ENCODE measurements around the gene PPM1L. TPM values are rescaled to one million over a fixed set of nuclear protein-coding genes. Genes with fewer than 3 reads are reported as not detected.

The PPM1L gene
- total and polyA plus RNA-seq, 2 donors (not counting 1 experiment from before 2014, with no cell fraction given), result 1.1 to 12.0 TPM

GRCh38 chr3:160950542-160950941 is 194.5 kb downstream of the PPM1L start:
- POLR2A ChIA-PET, result no interaction called here
- Histone ChIP-seq H3K27ac (ENCODE audit: low read length in 2 of 2) (no peak overlapping the region), H3K9ac (ENCODE audit: low read length) (no peak overlapping the region), H3K4me2 (replicated peaks; ENCODE audit: low read depth, low read length, poor library complexity, severe bottlenecking) (no peak overlapping the region), H4K20me1 (ENCODE audit: control insufficient read depth, insufficient read depth, low read length, poor library complexity, severe bottlenecking) (no peaks in the 10 kb centered on the region), H3K79me2 (ENCODE audit: control insufficient read depth, insufficient read depth, low read length) (no peaks in the 10 kb centered on the region), H3K27me3 (replicated peaks in 1 of 4; ENCODE audit: control extremely low read depth in 1 of 4, control insufficient read depth in 3 of 4, insufficient read depth in 4 of 4, low read length in 3 of 4) (no peaks in the 10 kb centered on the region), H3K4me3 (ENCODE audit: control extremely low read depth in 1 of 5, extremely low read depth in 1 of 5, insufficient read depth in 1 of 5, low read depth in 2 of 5, low read length in 4 of 5) (no peak overlapping the region), H2AFZ (ENCODE audit: insufficient read depth, low read depth, low read length, poor library complexity, severe bottlenecking) (no peak overlapping the region), H3K9me3 (ENCODE audit: control extremely low read depth in 1 of 3, control insufficient read depth in 2 of 3, insufficient read depth in 1 of 3, low read length in 2 of 3) (no peaks in the 10 kb centered on the region), H3K4me1 (ENCODE audit: control insufficient read depth in 2 of 2, insufficient read depth in 2 of 2, low read length in 2 of 2) (no peaks in the 10 kb centered on the region), H3K36me3 (replicated peaks in 1 of 2; ENCODE audit: control extremely low read depth in 1 of 2, control insufficient read depth in 1 of 2, extremely low read depth in 1 of 2, insufficient read depth in 2 of 2, low read length in 1 of 2) (no peaks in the 10 kb centered on the region)
- H3K4me1 Mint-ChIP-seq, result no peaks in the 10 kb centered on the region
- CTCF ChIA-PET, result interaction anchor here (1.0 to 1.6 kb wide), 2 partner anchors 10 to 243 kb away, joined by 3 to 4 read pairs; no protein-coding TSS in a partner anchor
- TF ChIP-seq, protein P1, sequence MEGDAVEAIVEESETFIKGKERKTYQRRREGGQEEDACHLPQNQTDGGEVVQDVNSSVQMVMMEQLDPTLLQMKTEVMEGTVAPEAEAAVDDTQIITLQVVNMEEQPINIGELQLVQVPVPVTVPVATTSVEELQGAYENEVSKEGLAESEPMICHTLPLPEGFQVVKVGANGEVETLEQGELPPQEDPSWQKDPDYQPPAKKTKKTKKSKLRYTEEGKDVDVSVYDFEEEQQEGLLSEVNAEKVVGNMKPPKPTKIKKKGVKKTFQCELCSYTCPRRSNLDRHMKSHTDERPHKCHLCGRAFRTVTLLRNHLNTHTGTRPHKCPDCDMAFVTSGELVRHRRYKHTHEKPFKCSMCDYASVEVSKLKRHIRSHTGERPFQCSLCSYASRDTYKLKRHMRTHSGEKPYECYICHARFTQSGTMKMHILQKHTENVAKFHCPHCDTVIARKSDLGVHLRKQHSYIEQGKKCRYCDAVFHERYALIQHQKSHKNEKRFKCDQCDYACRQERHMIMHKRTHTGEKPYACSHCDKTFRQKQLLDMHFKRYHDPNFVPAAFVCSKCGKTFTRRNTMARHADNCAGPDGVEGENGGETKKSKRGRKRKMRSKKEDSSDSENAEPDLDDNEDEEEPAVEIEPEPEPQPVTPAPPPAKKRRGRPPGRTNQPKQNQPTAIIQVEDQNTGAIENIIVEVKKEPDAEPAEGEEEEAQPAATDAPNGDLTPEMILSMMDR (IDR thresholded peaks at IDR 0.05), result no peak
- TF ChIP-seq EZH2 (IDR thresholded peaks at IDR 0.05; ENCODE audit: borderline replicate concordance, insufficient read depth, low read depth, low read length, poor library complexity, severe bottlenecking), result no peak
- no peaks in the 10 kb centered on the region for H3K27me3 Mint-ChIP-seq
- DNase-seq (no peak), ATAC-seq (ENCODE audit: low read depth) (no peak)
- H3K27ac Mint-ChIP-seq, result no peak overlapping the region
- intact Hi-C loops (cut with micrococcal nuclease), result loop anchor here (10.0 kb wide), 1 partner anchor 154 kb away; the partner anchor contains the start of gene B3GALNT1
- no peaks in the 10 kb centered on the region for H3K9me3 Mint-ChIP-seq (ENCODE audit: insufficient read depth)
- 100% methylated on average over 2 of the region's 2 CpGs for WGBS (ENCODE audit: insufficient coverage)
- H3K4me3 Mint-ChIP-seq, result no peak overlapping the region

DNA sequence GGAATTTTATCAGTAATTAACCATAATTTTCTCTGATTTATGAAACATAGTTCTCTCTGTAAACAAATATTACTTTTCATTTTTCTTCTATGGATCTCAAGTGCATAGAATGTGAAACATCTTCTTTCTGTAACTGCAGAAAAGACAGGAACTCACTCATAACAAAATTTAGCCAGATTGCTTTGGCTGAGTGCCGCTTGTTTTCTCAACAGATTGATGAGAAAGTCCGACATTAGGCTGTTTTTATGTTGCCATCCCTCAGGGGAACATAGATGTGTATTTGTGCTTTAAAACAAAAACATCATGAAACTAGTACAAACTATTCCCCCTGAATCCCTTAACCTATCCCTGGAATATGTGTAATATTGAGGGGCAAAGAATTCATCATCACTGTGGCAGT is 194.9 kb downstream of the PPM1L start:
- ATAC-seq (ENCODE audit: low read depth) (no peak), DNase-seq (no peak)
- H4K20me1 ChIP-seq (ENCODE audit: control insufficient read depth, insufficient read depth, low read length, poor library complexity, severe bottlenecking), result no peaks in the 10 kb centered on the region
- Mint-ChIP-seq H3K4me3 (no peak overlapping the region), H3K27ac (no peak overlapping the region), H3K27me3 (no peaks in the 10 kb centered on the region), H3K4me1 (no peaks in the 10 kb centered on the region), H3K9me3 (ENCODE audit: insufficient read depth) (no peaks in the 10 kb centered on the region)
- CTCF ChIA-PET, result interaction anchor here (1.0 to 1.6 kb wide), 2 partner anchors 10 to 243 kb away, joined by 3 to 4 read pairs; no protein-coding TSS in a partner anchor
- no peak overlapping the region for H3K9ac ChIP-seq (ENCODE audit: low read length)
- H3K36me3 ChIP-seq (replicated peaks in 1 of 2; ENCODE audit: control extremely low read depth in 1 of 2, control insufficient read depth in 1 of 2, extremely low read depth in 1 of 2, insufficient read depth in 2 of 2, low read length in 1 of 2), result no peaks in the 10 kb centered on the region
- no peak overlapping the region for H2AFZ ChIP-seq (ENCODE audit: insufficient read depth, low read depth, low read length, poor library complexity, severe bottlenecking)
- no peaks in the 10 kb centered on the region for H3K27me3 ChIP-seq (replicated peaks in 1 of 4; ENCODE audit: control extremely low read depth in 1 of 4, control insufficient read depth in 3 of 4, insufficient read depth in 4 of 4, low read length in 3 of 4)
- H3K4me2 ChIP-seq (replicated peaks; ENCODE audit: low read depth, low read length, poor library complexity, severe bottlenecking), result no peak overlapping the region
- no peaks in the 10 kb centered on the region for H3K9me3 ChIP-seq (ENCODE audit: control extremely low read depth in 1 of 3, control insufficient read depth in 2 of 3, insufficient read depth in 1 of 3, low read length in 2 of 3)
- no peak overlapping the region for H3K27ac ChIP-seq (ENCODE audit: low read length in 2 of 2)
- POLR2A ChIA-PET, result no interaction called here
- no peak overlapping the region for H3K4me3 ChIP-seq (ENCODE audit: control extremely low read depth in 1 of 5, extremely low read depth in 1 of 5, insufficient read depth in 1 of 5, low read depth in 2 of 5, low read length in 4 of 5)
- TF ChIP-seq, protein P1 (IDR thresholded peaks at IDR 0.05), result no peak
- TF ChIP-seq EZH2 (IDR thresholded peaks at IDR 0.05; ENCODE audit: borderline replicate concordance, insufficient read depth, low read depth, low read length, poor library complexity, severe bottlenecking), result no peak
- no peaks in the 10 kb centered on the region for H3K4me1 ChIP-seq (ENCODE audit: control insufficient read depth in 2 of 2, insufficient read depth in 2 of 2, low read length in 2 of 2)
- no CpG with 5 or more reads among the region's 2 CpGs for WGBS (ENCODE audit: insufficient coverage)
- intact Hi-C loops (cut with micrococcal nuclease), result loop anchor here (10.0 kb wide), 1 partner anchor 154 kb away; the partner anchor contains the start of gene B3GALNT1
- no peaks in the 10 kb centered on the region for H3K79me2 ChIP-seq (ENCODE audit: control insufficient read depth, insufficient read depth, low read length)

All from B cell (primary cell).